Measurements from ENCODE around the gene PPP1R1A. TPM values are rescaled to one million over a fixed set of nuclear protein-coding genes. Genes with fewer than 3 reads are reported as not detected.

Gene PPP1R1A
- total and polyA plus RNA-seq, 2 experiments from 2014 or later = 7.6 to 26.9 TPM

DNA sequence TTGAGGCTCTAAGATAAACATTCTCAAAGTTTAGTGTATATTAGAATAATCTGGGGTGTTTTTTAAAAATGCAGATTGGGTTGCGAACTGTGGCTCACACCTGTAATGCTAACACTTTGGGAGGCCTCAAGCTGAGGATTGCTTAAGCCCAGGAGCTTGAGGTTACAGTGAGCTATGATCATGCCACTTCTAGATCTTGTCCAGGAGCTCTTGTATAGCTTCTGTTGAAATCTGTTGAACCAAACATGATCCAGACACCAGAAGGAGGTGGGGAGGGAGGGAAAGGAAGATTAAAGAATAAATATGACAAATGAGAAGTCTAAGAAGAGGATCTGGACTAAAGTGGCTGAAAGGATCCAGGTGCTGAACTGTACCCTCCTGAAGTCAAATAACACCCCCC, 24.7 kb downstream of the PPP1R1A start:
- H3K36me3 Mint-ChIP-seq (ENCODE audit: low read depth) = no peaks in the 10 kb centered on the region; the same call in 2 of the 3 replicates
- peaks cover 34% of the 10 kb centered on the region for H3K4me1 ChIP-seq (ENCODE audit: insufficient read depth)

More for the DNA sequence above, 24.7 kb downstream of the PPP1R1A start:
- peaks cover 8% of the 10 kb centered on the region; the same call in 1 of the 2 replicates for H4K20me1 ChIP-seq (replicated peaks; ENCODE audit: insufficient read depth)
- Mint-ChIP-seq H3K9me3 (no peaks in the 10 kb centered on the region), H3K27me3 (ENCODE audit: insufficient read depth, low read depth, poor library complexity) (peaks cover 54% of the 10 kb centered on the region), H3K27ac (no peak overlapping the region), H3K4me1 (peaks cover 46% of the 10 kb centered on the region), H3K4me3 (no peak overlapping the region)
- no peaks in the 10 kb centered on the region for H3K79me2 ChIP-seq (replicated peaks; ENCODE audit: insufficient read depth)
- DNase-seq (ENCODE audit: low spot score) (no peak), ATAC-seq (no peak)
- H3K27ac ChIP-seq (ENCODE audit: low read depth) = no peak overlapping the region
- H3K27me3 ChIP-seq (ENCODE audit: insufficient read depth) = peaks cover 72% of the 10 kb centered on the region
- no peaks in the 10 kb centered on the region for H3K36me3 ChIP-seq (ENCODE audit: insufficient read depth)
- H3K4me3 ChIP-seq = no peak overlapping the region
- no peak overlapping the region for H2AFZ ChIP-seq
- peak overlapping the region; percentile 1; the same call in 1 of the 2 replicates for H3K4me2 ChIP-seq
- H3F3A ChIP-seq (replicated peaks; ENCODE audit: low read depth) = peaks cover 12% of the 10 kb centered on the region; the same call in 1 of the 2 replicates
- TF ChIP-seq ZNF114 (CRISPR knock-in tag; IDR thresholded peaks at IDR 0.05) (no peak), NANOG (IDR thresholded peaks at IDR 0.05; ENCODE audit: borderline replicate concordance) (no peak), POLR2AphosphoS5 (IDR thresholded peaks at IDR 0.05; ENCODE audit: low read depth) (no peak), EZH2phosphoT487 (IDR thresholded peaks at IDR 0.05; ENCODE audit: unreplicated experiment) (no peak), EZH2 (IDR thresholded peaks at IDR 0.05; ENCODE audit: low read depth, unreplicated experiment) (no peak), ZNF331 (CRISPR knock-in tag; IDR thresholded peaks at IDR 0.05; ENCODE audit: low read depth) (no peak), CREB1 (CRISPR knock-in tag; IDR thresholded peaks at IDR 0.05; ENCODE audit: low read depth) (no peak), STAT1 (IDR thresholded peaks at IDR 0.05; ENCODE audit: unreplicated experiment) (no peak), JUNB (IDR thresholded peaks at IDR 0.05; ENCODE audit: unreplicated experiment) (no peak)
- TF ChIP-seq, protein P1, sequence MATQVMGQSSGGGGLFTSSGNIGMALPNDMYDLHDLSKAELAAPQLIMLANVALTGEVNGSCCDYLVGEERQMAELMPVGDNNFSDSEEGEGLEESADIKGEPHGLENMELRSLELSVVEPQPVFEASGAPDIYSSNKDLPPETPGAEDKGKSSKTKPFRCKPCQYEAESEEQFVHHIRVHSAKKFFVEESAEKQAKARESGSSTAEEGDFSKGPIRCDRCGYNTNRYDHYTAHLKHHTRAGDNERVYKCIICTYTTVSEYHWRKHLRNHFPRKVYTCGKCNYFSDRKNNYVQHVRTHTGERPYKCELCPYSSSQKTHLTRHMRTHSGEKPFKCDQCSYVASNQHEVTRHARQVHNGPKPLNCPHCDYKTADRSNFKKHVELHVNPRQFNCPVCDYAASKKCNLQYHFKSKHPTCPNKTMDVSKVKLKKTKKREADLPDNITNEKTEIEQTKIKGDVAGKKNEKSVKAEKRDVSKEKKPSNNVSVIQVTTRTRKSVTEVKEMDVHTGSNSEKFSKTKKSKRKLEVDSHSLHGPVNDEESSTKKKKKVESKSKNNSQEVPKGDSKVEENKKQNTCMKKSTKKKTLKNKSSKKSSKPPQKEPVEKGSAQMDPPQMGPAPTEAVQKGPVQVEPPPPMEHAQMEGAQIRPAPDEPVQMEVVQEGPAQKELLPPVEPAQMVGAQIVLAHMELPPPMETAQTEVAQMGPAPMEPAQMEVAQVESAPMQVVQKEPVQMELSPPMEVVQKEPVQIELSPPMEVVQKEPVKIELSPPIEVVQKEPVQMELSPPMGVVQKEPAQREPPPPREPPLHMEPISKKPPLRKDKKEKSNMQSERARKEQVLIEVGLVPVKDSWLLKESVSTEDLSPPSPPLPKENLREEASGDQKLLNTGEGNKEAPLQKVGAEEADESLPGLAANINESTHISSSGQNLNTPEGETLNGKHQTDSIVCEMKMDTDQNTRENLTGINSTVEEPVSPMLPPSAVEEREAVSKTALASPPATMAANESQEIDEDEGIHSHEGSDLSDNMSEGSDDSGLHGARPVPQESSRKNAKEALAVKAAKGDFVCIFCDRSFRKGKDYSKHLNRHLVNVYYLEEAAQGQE (IDR thresholded peaks at IDR 0.05; ENCODE audit: unreplicated experiment) = no peak
- TF ChIP-seq, protein P2, sequence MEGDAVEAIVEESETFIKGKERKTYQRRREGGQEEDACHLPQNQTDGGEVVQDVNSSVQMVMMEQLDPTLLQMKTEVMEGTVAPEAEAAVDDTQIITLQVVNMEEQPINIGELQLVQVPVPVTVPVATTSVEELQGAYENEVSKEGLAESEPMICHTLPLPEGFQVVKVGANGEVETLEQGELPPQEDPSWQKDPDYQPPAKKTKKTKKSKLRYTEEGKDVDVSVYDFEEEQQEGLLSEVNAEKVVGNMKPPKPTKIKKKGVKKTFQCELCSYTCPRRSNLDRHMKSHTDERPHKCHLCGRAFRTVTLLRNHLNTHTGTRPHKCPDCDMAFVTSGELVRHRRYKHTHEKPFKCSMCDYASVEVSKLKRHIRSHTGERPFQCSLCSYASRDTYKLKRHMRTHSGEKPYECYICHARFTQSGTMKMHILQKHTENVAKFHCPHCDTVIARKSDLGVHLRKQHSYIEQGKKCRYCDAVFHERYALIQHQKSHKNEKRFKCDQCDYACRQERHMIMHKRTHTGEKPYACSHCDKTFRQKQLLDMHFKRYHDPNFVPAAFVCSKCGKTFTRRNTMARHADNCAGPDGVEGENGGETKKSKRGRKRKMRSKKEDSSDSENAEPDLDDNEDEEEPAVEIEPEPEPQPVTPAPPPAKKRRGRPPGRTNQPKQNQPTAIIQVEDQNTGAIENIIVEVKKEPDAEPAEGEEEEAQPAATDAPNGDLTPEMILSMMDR (conservative IDR thresholded peaks at IDR 0.05; ENCODE audit: low read depth in 2 of 2) = no peak
- TF ChIP-seq, protein P3, sequence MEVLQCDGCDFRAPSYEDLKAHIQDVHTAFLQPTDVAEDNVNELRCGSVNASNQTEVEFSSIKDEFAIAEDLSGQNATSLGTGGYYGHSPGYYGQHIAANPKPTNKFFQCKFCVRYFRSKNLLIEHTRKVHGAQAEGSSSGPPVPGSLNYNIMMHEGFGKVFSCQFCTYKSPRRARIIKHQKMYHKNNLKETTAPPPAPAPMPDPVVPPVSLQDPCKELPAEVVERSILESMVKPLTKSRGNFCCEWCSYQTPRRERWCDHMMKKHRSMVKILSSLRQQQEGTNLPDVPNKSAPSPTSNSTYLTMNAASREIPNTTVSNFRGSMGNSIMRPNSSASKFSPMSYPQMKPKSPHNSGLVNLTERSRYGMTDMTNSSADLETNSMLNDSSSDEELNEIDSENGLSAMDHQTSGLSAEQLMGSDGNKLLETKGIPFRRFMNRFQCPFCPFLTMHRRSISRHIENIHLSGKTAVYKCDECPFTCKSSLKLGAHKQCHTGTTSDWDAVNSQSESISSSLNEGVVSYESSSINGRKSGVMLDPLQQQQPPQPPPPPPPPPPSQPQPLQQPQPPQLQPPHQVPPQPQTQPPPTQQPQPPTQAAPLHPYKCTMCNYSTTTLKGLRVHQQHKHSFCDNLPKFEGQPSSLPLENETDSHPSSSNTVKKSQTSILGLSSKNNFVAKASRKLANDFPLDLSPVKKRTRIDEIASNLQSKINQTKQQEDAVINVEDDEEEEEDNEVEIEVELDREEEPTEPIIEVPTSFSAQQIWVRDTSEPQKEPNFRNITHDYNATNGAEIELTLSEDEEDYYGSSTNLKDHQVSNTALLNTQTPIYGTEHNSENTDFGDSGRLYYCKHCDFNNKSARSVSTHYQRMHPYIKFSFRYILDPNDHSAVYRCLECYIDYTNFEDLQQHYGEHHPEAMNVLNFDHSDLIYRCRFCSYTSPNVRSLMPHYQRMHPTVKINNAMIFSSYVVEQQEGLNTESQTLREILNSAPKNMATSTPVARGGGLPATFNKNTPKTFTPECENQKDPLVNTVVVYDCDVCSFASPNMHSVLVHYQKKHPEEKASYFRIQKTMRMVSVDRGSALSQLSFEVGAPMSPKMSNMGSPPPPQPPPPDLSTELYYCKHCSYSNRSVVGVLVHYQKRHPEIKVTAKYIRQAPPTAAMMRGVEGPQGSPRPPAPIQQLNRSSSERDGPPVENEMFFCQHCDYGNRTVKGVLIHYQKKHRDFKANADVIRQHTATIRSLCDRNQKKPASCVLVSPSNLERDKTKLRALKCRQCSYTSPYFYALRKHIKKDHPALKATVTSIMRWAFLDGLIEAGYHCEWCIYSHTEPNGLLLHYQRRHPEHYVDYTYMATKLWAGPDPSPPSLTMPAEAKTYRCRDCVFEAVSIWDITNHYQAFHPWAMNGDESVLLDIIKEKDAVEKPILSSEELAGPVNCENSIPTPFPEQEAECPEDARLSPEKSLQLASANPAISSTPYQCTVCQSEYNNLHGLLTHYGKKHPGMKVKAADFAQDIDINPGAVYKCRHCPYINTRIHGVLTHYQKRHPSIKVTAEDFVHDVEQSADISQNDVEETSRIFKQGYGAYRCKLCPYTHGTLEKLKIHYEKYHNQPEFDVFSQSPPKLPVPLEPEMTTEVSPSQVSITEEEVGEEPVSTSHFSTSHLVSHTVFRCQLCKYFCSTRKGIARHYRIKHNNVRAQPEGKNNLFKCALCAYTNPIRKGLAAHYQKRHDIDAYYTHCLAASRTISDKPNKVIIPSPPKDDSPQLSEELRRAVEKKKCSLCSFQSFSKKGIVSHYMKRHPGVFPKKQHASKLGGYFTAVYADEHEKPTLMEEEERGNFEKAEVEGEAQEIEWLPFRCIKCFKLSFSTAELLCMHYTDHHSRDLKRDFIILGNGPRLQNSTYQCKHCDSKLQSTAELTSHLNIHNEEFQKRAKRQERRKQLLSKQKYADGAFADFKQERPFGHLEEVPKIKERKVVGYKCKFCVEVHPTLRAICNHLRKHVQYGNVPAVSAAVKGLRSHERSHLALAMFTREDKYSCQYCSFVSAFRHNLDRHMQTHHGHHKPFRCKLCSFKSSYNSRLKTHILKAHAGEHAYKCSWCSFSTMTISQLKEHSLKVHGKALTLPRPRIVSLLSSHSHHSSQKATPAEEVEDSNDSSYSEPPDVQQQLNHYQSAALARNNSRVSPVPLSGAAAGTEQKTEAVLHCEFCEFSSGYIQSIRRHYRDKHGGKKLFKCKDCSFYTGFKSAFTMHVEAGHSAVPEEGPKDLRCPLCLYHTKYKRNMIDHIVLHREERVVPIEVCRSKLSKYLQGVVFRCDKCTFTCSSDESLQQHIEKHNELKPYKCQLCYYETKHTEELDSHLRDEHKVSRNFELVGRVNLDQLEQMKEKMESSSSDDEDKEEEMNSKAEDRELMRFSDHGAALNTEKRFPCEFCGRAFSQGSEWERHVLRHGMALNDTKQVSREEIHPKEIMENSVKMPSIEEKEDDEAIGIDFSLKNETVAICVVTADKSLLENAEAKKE (CRISPR knock-in tag; IDR thresholded peaks at IDR 0.05) = no peak
- TF ChIP-seq, protein P4, sequence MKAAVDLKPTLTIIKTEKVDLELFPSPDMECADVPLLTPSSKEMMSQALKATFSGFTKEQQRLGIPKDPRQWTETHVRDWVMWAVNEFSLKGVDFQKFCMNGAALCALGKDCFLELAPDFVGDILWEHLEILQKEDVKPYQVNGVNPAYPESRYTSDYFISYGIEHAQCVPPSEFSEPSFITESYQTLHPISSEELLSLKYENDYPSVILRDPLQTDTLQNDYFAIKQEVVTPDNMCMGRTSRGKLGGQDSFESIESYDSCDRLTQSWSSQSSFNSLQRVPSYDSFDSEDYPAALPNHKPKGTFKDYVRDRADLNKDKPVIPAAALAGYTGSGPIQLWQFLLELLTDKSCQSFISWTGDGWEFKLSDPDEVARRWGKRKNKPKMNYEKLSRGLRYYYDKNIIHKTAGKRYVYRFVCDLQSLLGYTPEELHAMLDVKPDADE (IDR thresholded peaks at IDR 0.05) = no peak
- no peaks in the 10 kb centered on the region for H3K9me2 ChIP-seq (ENCODE audit: insufficient read depth)
